ENCODE measurements around the gene KLF1. TPM values are rescaled to one million over a fixed set of nuclear protein-coding genes. Genes with fewer than 3 reads are reported as not detected.

Gene KLF1
- total RNA-seq, 2 experiments from 2014 or later: 0.18 to 0.37 TPM

GRCh38 chr19:12834976-12835757, 51.8 kb downstream of the KLF1 start:
- no peak overlapping the region for H3K4me3 Mint-ChIP-seq
- peaks cover 70% of the 10 kb centered on the region for H3K27me3 Mint-ChIP-seq
- intact Hi-C loops (cut with DNase I, micrococcal nuclease): loop anchor here in 1 of 2 experiments (2.0 kb wide), 1 partner anchor 264 kb away; no protein-coding TSS in a partner anchor
- CTCF ChIA-PET: interaction anchor here (0.7 to 1.6 kb wide), 7 partner anchors 12 to 550 kb away, joined by 3 to 4 read pairs (median 3); partner anchors contain the start of gene SYCE2
- ATAC-seq (no peak), DNase-seq (peak; percentile 64)
- H3K27ac Mint-ChIP-seq: no peak overlapping the region
- peaks cover 31% of the 10 kb centered on the region for H3K4me1 Mint-ChIP-seq
- no peaks in the 10 kb centered on the region for H3K9me3 Mint-ChIP-seq (ENCODE audit: low read depth)
- no peaks in the 10 kb centered on the region for H3K36me3 Mint-ChIP-seq (ENCODE audit: low read depth)
- POLR2A ChIA-PET: no interaction called here

DNA sequence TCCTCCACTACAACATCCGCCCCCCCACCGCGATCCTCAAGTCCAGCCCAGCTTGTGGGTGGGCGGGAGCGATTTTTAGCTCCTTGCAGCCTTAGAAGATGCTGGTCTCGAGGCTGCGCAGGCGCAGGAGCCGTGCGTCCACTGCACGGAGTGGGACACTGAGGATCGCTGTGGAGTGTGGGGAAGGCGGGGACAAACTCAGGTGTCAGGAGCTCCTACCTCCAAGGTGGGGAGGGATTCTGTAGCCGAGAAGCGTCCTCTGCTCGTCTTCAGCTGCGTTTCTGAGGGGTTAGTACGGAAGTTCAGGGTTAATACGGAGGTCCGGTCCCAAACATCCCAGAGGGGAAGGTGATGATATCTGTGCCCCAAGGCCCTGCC, 52.4 kb downstream of the KLF1 start, which contains the start of gene RTBDN:
Gene RTBDN (minus strand): TSS at position 14 of the 378 bp plus-strand sequence. CDS start 4,600 bp downstream, outside the sequence.
- DNase-seq (peak; percentile 30), ATAC-seq (no peak)
- intact Hi-C loops (cut with DNase I, micrococcal nuclease): loop anchor here in 1 of 2 experiments (2.0 kb wide), 1 partner anchor 264 kb away; no protein-coding TSS in a partner anchor
- Mint-ChIP-seq H3K36me3 (ENCODE audit: low read depth) (no peaks in the 10 kb centered on the region), H3K4me1 (peaks cover 30% of the 10 kb centered on the region), H3K4me3 (no peak within 1 kb of the TSS), H3K27ac (no peak within 1 kb of the TSS), H3K9me3 (ENCODE audit: low read depth) (no peaks in the 10 kb centered on the region), H3K27me3 (peaks cover 70% of the 10 kb centered on the region)
- POLR2A ChIA-PET: no interaction called here
- CTCF ChIA-PET: interaction anchor here (0.6 to 1.6 kb wide), 6 partner anchors 12 to 551 kb away, joined by 3 to 4 read pairs (median 4); partner anchors contain the start of gene SYCE2

Small RNA genes within 50 kb of the gene (microRNA-seq; reads per million reads assigned to microRNA genes)
- gene MIR5695 (ENCODE audit: borderline replicate concordance) (not detected), gene MIR6794 (ENCODE audit: borderline replicate concordance) (not detected)

Other genes with a start within 250 kb of the KLF1 start
- gene MAN2B1, start 220.5 kb downstream of the KLF1 start, total RNA-seq: 100 to 1,000 TPM; 118 to 154 TPM
- gene WDR83, start 220.4 kb downstream of the KLF1 start, total RNA-seq: 10 to 100 TPM; 13.5 to 19.5 TPM
- gene DHPS, start 205.3 kb downstream of the KLF1 start, total RNA-seq: 100 to 1,000 TPM; 101 to 112 TPM
- not detected for gene GNG14, start 199.2 kb downstream of the KLF1 start, total RNA-seq
- gene FBXW9, start 190.6 kb downstream of the KLF1 start, total RNA-seq: 1 to 10 TPM; 8.3 to 8.8 TPM
- gene TNPO2, start 163.3 kb downstream of the KLF1 start, total RNA-seq: 100 to 1,000 TPM in 1 of 2 experiments, 10 to 100 TPM in 1; 84.8 to 101 TPM
- 100 to 1,000 TPM; 160 to 215 TPM for gene TRIR, start 152.5 kb downstream of the KLF1 start, total RNA-seq
- 10 to 100 TPM; 53.7 to 61.9 TPM for gene GET3, start 149.7 kb downstream of the KLF1 start, total RNA-seq
- gene BEST2, start 135.4 kb downstream of the KLF1 start, total RNA-seq: not detected
- 10 to 100 TPM; 20.4 to 20.9 TPM for gene HOOK2, start 111.6 kb downstream of the KLF1 start, total RNA-seq
- 100 to 1,000 TPM; 375 to 412 TPM for gene JUNB, start 95.7 kb downstream of the KLF1 start, total RNA-seq
- 100 to 1,000 TPM; 261 to 325 TPM for gene PRDX2, start 85.4 kb downstream of the KLF1 start, total RNA-seq
- gene THSD8, start 85.1 kb downstream of the KLF1 start, total RNA-seq: 10 to 100 TPM; 31.0 to 48.2 TPM
- 10 to 100 TPM; 27.0 to 51.1 TPM for gene RNASEH2A, start 80.6 kb downstream of the KLF1 start, total RNA-seq
- not detected for gene RTBDN, start 52.6 kb downstream of the KLF1 start, total RNA-seq
- gene MAST1, start 48.7 kb downstream of the KLF1 start, total RNA-seq: 1 to 10 TPM; 1.8 to 2.7 TPM
- 10 to 100 TPM; 22.5 to 24.3 TPM for gene DNASE2, start 5.8 kb downstream of the KLF1 start, total RNA-seq
- gene GCDH, start 4.0 kb upstream of the KLF1 start, total RNA-seq: 10 to 100 TPM; 36.2 to 41.1 TPM
- 1 to 10 TPM; 2.7 to 3.5 TPM for gene SYCE2, start 32.1 kb upstream of the KLF1 start, total RNA-seq
- 100 to 1,000 TPM; 120 to 142 TPM for gene FARSA, start 46.5 kb upstream of the KLF1 start, total RNA-seq
- gene CALR, start 51.4 kb upstream of the KLF1 start, total RNA-seq: 100 to 1,000 TPM; 557 to 569 TPM
- 100 to 1,000 TPM; 189 to 265 TPM for gene RAD23A, start 58.7 kb upstream of the KLF1 start, total RNA-seq
- gene GADD45GIP1, start 70.0 kb upstream of the KLF1 start, total RNA-seq: 10 to 100 TPM; 31.1 to 36.3 TPM
- gene DAND5, start 82.4 kb upstream of the KLF1 start, total RNA-seq: under 1 TPM; 0.21 to 0.25 TPM
- gene NFIX, start 108.3 kb upstream of the KLF1 start, total RNA-seq: 1 to 10 TPM; 4.3 to 4.8 TPM
- 1 to 10 TPM; 2.0 to 2.5 TPM for gene LYL1, start 215.7 kb upstream of the KLF1 start, total RNA-seq
- 10 to 100 TPM; 73.0 to 96.1 TPM for gene TRMT1, start 229.5 kb upstream of the KLF1 start, total RNA-seq
- gene NACC1, start 231.1 kb upstream of the KLF1 start, total RNA-seq: 10 to 100 TPM; 77.5 to 84.5 TPM